NCI-H2171 (cell line): ENCODE data around the gene TOP3B.

Source experiments
- DNase-seq: peaks from one replicate; lab custom pipeline; 2025; lab: John Stamatoyannopoulos, UW

Gene TOP3B

GRCh38 chr22:21963286-21963685 is 19.3 kb downstream of the TOP3B start:
- no peak for DNase-seq

GRCh38 chr22:21962655-21962949 is 20.0 kb downstream of the TOP3B start:
- no peak for DNase-seq

- DNase-seq: no peak
These were observed 20.5 kb downstream of the TOP3B start for GRCh38 chr22:21961886-21962654.

DNA sequence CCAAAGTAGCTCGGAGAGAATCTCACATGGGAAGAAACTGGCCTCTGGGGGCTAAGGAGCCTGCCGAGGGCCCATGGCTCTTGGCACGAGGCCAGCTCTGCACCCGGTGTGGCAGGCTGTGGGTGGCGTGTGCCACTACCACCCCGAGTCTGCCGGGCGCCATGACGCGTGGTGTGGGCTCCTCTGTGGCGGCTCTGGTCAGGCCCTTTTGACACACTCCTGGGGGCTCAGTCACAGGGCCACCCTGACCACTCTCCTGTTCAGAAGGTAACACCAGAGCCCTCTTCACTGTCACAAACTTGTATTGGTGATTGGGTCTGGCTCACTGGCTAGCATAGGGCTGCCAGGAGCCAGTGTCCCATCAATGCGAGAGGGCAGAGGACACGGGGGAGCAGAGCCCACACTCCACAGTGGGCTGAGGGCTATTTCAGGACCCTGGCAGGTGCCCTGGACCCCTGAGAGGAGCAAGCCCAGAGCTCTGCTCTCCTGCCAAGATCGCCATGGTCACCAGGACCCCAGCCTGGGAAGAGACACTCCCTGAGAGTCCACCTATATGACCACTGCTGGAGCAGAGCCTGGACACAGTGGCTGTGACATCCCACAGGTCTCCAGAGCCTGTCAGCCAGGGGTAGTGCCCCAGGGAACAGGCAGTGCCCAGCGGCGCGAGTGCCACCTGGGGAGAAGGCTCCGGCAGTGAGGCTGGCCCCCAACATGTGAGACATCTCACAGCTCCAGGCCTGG is 21.3 kb downstream of the TOP3B start:
- no peak for DNase-seq

DNA sequence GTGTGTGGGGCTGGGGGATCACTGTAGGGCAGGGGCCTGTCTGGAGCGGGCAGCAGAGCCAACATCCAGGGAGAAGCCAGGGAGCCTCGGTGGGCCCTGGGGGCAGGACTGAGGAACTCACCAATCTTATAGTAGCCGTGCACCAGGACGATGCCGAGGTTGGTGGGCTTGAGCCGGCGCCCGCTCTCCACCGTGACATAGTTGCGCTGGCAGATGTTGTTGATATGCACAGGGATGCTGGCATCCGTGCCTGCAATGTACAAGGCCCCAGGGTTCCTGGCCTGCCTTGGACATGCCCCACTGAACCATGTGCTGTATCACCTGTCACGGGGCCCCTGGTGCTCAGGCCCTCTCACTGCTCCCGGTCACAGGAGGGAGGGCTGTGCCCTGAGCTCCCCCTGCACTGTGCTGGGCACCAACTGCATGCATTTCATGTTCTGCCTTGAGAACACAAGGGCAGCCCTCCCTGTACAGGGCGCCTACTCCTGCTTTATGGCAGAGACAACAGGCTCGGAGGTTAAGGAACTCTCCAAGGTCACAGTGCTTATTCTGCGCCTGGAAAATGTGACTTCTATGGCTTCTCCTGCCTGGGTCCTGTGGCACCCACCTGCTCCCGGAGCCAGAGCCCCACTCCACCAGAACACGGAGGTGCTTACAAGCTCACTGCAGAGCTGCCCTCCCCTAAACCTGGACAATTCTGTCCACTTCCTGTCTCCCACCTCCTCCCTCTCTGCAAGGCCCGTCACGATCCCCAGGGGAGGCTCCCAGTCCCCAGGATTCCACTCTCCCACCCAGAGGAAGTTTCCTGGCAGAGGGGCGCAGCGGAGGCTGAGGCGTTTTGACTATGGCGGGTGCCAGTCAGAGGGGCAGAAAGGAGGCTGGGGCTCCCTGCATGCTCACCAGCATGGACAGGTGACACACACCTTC is 22.1 kb downstream of the TOP3B start:
- no peak for DNase-seq

GRCh38 chr22:21959274-21960074 is 23.1 kb downstream of the TOP3B start:
- DNase-seq: no peak

DNA sequence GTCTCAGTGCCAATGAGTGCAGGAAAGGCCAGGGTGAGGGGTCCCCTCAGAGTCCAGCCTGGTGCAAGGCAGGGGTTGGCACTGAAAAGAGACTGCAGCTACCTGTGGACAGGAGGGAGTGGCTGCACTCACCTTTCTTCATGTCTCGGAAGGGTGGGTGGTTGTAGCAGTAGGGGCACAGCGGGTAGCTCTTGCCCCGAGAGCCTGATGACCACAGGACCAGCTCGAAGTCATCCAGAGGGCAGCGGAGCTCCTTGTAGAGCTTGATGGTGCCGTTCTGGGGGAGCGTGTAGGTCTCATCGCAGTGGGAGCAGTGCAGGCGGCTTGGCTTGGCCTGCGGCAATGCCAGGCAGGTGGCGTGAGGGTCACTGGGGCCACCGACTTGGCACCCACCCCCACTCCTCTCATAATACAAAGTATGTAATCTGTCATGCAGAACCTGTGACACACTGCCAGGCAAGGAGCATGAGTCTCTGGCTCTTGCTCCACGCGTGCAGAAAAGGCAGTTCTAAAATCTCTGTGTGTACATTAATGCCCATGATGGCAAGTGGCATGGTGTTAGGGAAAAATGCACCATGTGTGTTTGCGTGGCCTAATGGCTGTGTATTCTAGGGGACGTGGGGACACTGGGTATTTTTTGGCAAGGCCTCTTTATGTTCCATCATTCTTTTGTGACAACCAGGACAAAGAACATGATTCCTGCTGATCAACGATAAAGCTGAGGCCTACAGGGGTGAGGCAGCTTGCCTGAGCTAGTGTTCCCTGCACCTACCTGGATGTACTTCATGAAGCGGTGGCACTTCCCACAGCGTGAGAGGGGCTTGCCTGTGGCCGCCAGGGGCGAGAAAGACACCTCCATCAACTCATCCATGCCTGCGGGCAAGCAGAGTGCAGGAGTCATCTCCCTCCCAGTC is 24.0 kb downstream of the TOP3B start:
- no peak for DNase-seq

- DNase-seq: peak; percentile 64
These were observed 29.7 kb downstream of the TOP3B start, which contains the start of gene PPM1F for GRCh38 chr22:21952586-21953571. TSS of gene PPM1F (minus strand) at chr22:21952848. CDS start at chr22:21946048, 6,800 bp downstream.

GRCh38 chr22:21951931-21952465 is 30.6 kb downstream of the TOP3B start:
- no peak for DNase-seq

DNA sequence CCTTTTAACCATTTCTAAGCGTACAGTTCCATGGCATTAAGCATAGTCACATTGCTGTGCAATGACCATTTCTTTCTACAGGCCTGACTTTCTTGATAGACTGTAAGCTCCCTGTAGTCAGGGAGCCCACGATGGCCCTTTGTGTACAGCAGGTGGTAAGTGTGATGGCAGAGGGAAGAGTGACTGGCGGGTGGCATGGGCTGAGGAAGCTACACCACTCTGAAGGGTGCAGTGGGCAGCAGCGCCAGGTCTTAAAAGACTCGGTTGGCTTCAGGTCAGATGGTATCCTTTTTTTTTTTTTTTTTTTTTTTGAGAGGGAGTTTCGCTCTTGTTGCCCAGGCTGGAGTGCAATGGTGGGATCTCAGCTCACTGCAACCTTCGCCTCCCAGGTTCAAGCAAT is 31.5 kb downstream of the TOP3B start:
- no peak for DNase-seq

- DNase-seq: no peak
These were observed 32.6 kb downstream of the TOP3B start for GRCh38 chr22:21949948-21950347.

DNA sequence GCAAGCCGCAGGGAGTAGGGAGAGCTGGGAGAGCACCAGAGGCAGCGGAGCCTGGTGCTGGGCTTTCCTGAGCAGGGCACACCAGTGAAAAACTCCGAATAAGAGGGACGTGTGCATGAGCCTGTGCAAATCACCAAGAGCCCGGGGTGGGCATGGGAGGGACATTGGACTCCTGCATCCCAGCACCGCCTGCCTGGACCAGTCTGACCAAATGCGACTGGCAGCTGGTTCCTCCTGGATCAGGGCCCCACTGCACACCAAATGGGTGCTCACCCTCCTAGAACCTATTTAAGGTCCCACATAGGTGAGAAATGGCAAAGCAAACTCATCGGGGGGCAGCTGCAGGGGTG is 33.0 kb downstream of the TOP3B start:
- DNase-seq: no peak

DNA sequence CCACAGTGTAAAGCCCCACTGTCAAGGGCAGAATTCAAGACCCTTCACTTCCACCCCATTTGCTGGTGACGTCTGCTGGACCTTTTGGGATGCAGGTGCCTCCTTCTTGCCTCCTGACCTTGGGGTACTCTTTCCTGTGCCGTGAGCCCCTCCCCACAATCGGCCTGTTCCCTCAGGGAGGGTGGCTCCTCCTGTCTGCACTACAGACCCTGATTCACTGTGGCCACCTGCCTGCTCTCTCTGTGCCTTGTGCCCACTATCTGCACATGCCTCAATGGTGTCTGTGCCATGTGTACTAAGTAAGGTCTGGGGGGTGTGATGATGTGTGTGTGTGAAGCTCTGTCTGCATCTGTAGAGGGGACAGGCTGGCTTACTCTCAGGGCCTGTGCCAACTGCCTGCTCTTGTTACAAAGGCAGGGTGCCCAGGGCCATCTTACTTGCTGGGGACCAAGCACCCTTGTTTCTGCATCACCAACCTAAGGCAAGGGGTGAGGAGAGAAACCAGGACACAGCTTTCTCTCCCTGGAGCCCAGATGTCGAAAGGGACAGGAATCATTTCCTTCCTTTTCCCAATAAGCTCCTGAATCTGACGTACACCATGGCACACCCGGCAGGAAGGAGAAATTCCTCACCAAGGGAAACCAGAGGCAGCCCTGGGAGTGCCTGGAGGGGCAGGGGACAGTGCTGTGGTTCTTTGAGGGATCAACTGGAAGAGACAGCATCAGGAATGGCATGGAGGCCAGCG is 33.6 kb downstream of the TOP3B start:
- DNase-seq: no peak

DNA sequence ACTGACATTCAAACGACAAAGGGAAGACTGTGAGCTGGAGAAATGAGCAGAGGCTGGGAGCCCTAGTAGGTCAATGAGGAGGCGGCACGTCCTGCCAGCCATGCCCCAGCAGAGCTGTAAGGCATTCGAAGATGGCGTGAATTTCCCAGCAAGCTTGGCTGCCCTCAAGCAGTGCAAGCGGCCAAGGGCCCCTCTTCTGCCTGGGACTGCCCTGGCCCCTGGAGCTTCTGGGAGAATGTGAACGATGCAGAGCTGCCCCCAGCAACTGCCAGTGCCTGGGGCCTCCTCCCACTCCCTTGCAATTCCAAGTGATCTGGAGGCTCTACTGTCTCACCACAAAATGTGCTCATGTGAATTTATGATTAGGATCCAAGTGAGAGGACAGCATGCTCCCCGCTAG is 34.2 kb downstream of the TOP3B start:
- no peak for DNase-seq

DNA sequence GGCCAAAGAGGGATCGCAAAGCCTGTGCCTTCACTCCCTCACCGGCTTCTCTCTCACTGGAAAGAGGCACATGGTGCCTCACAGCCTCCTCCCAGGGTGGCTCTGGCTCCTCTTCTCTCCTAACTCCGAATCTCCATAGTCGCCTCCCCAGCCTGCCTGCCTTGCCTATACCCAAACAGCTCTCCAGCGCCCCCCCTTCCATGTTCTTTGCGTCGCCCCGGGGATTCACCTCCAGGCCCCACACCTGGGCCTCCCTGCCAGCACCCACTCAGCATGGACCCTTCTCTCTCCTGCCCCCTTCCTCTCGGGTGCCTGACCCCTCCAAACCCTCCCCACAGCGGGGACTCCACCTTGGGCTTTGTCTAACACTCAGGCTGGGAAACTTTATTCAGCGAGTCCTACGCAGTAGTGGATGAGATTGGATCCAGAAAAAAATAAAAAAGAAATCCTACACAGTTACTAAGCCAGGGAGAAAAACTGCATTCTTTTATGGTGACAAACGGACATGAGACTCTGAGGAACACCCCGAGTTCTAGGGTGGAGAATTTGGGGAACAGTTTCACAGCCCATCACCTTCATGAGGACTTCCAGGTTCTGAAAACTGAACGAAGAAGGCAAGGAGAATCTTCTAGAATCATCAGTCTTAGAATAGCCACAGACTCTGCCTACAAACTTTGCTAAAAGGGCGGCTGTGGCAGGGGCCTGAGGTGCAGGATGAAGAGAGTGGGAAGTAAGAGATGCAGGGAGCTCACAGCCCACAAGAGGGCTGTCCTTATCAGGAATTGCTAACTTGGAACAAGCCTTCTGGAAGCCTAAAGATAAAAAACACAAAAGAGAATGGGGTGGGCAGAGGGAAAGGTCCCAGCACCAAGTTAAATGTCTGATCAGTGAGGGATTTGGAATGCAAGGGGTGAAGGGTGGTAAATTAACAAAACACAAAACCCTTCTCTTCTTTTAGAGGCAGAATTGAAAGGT is 35.3 kb downstream of the TOP3B start:
- peak; percentile 11 for DNase-seq

DNA sequence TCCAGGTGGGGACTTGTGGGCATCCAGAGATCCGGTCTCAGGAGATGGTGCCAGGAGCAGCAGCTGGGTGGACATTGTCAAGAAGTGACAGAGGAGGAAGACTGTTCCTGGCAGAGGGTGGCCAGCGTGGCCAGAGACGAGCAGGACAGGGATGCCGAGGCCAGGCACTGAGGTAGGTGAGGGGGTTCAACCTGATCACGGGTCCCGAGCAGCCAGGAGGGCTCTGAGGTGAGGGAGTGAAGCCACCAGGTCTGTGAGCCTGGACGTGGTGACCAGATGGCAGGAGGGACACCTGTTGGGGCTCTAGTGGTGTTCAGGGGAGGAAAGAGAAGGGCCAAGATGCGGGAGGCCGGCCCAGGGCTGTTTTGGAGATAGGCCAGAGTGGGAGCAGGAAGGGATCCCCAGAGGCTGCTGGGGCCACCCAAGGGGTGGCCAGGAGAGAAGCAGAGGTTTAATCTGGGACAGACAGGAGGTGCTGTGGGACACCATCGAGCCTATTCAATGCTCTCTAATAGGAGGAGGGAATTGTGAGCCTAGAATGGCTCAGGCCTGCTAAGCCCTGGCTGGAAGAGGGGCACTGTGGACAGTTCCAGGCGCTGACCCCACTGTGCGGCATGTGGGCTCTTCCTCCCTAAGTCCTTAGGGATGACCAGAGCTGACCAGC is 36.2 kb downstream of the TOP3B start:
- no peak for DNase-seq
